Fibroblast of skin of scalp (primary cell): ENCODE data around the gene TMEM170A. TPM values are rescaled to one million over a fixed set of nuclear protein-coding genes. Genes with fewer than 3 reads are reported as not detected.
"Not testable (repeated sequence)": the region's sequence is repeated elsewhere in the genome, so short reads cannot be mapped to it uniquely, and the experiment has no call there.

Experiments
- DNase-seq: peaks from one replicate; pipeline ENCODE4 v3.0.0-alpha.2; 2013
- polyA plus RNA-seq, 2 experiments: library from polyadenylated mRNA; unstranded; fragments of 120-200 nt; gene quantifications; one replicate each; pipeline ENCODE4 v1.2.1, GENCODE V29; 2013; ENCODE audit not compliant: insufficient read length in 2 of 2

The TMEM170A gene
- polyA plus RNA-seq (2013, experiment 1 of 2; ENCODE audit: insufficient read length): 9.5 TPM
- polyA plus RNA-seq (2013, experiment 2 of 2; ENCODE audit: insufficient read length): 9.5 TPM

- peak; percentile 99 for DNase-seq
Observed at GRCh38 chr16:75464122-75464918, at the start of gene TMEM170A. Gene TMEM170A, minus strand, starts transcription at chr16:75464689. Its CDS starts 89 bp downstream, at chr16:75464600.

- DNase-seq: peak; percentile 68
Observed at GRCh38 chr16:75506574-75506973, 42.1 kb upstream of the TMEM170A start.

GRCh38 chr16:75506107-75506506 is 41.6 kb upstream of the TMEM170A start:
- no peak for DNase-seq

GRCh38 chr16:75503801-75504200 is 39.3 kb upstream of the TMEM170A start:
- no peak for DNase-seq

- no peak for DNase-seq
Observed at GRCh38 chr16:75502916-75503605, 38.6 kb upstream of the TMEM170A start.

GRCh38 chr16:75501820-75502219 is 37.3 kb upstream of the TMEM170A start:
- DNase-seq: peak; percentile 47

GRCh38 chr16:75501359-75501758 is 36.9 kb upstream of the TMEM170A start:
- no peak for DNase-seq

- not testable (repeated sequence) for DNase-seq
Observed at GRCh38 chr16:75498605-75499322, 34.3 kb upstream of the TMEM170A start.

- DNase-seq: no peak
Observed at GRCh38 chr16:75497558-75497957, 33.1 kb upstream of the TMEM170A start.

- peak; percentile 32 for DNase-seq
Observed at GRCh38 chr16:75495076-75495674, 30.7 kb upstream of the TMEM170A start, which contains the start of gene CHST6. Gene CHST6, minus strand, starts transcription at chr16:75495441. Its CDS starts 15,613 bp downstream, at chr16:75479828.

- DNase-seq: no peak
Observed at GRCh38 chr16:75494661-75495075, 30.2 kb upstream of the TMEM170A start.

GRCh38 chr16:75494184-75494583 is 29.7 kb upstream of the TMEM170A start:
- DNase-seq: no peak

GRCh38 chr16:75491876-75492275 is 27.4 kb upstream of the TMEM170A start:
- DNase-seq: no peak

- DNase-seq: no peak
Observed at GRCh38 chr16:75488322-75488721, 23.8 kb upstream of the TMEM170A start.

GRCh38 chr16:75486676-75487313 is 22.3 kb upstream of the TMEM170A start:
- no peak for DNase-seq

GRCh38 chr16:75486014-75486675 is 21.7 kb upstream of the TMEM170A start:
- DNase-seq: no peak

GRCh38 chr16:75485230-75486013 is 20.9 kb upstream of the TMEM170A start:
- no peak for DNase-seq

GRCh38 chr16:75483222-75483621 is 18.7 kb upstream of the TMEM170A start:
- no peak for DNase-seq

GRCh38 chr16:75482434-75483205 is 18.1 kb upstream of the TMEM170A start:
- DNase-seq: no peak

GRCh38 chr16:75481475-75481874 is 17.0 kb upstream of the TMEM170A start:
- DNase-seq: no peak
